ENCODE results near the gene TMBIM1.

Gene TMBIM1

DNA sequence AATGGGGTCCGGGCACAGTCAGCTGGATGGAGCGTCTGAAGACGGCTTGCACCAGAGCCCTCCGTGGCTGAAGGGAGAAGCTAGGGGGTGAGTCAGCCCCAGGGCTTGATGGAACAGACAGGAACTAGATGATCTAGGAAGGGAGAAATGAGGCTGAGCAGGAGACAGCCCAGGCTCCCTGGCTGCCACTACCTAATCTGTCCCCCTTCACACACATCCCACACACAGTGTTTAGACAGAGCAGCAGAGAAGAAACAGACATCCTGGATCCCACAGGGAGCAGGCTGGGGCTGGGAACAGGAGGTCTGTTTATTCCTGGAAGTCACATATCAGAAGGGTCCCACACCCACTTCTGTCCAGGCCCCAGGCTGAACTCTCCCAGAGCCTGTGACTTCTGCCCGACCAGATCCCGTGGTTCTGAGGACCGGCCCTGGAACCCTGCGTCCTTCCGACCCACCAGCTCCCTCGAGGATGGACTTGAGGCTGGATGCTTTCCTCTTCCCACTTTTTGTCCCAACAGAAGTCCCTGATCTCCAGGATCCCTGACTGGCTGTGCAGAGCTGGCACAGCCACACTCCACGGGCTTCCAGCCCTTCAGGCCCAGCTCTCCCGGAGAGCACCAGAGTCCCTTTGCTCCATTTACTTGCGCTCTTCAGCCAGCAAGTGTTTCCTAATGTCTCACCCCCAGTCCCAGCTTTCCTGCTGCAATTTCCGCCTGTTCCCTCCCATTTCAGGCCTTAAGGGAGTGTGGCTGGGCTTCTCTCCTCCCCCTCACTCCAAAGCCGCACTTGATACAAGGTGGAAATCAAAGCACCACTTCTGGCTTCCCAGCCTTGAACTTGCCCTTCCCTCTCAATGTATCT, 33.0 kb downstream of the TMBIM1 start:
- no peak overlapping the region for H3K27ac ChIP-seq (replicated peaks; ENCODE audit: low read length)

DNA sequence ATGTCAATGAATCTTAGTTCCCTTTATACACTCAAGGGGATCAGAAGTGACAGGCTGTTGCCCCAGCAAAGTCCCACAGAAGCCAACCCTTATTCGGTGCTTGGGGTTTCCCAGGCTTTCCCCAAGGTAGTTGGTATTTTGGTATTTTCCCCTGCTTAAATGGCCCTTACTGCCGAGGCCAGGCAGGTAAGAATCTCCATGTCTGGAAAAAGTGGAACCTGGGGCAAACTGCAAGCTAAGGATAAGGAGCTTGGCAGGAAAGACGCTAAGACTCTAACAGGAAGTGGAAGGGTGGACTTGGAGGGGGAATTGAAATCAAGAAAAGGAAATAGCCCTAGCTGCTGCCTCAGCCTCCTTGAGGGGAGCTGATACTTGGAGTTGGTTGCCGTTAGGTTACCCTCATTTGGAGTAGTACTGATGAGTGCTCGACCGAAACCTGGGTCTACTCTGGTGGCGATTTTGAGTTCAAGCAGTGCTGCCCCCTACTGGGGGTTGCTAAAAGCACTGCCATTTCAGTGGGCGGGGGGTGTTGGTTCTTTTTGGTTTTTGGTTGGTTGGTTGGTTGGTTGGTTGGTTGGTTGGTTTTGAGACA, 34.8 kb downstream of the TMBIM1 start:
- Histone ChIP-seq H3K4me1 (ENCODE audit: control insufficient read depth in 2 of 2, insufficient read depth in 1 of 2, low read depth in 1 of 2, low read length in 2 of 2) (peaks cover 15 to 24% of the 10 kb centered on the region in 2 donors), H3K18ac (ENCODE audit: low read length) (no peak overlapping the region), H3K14ac (ENCODE audit: low read length) (no peak overlapping the region), H2BK12ac (ENCODE audit: low read length) (no peak overlapping the region), H3K4me2 (ENCODE audit: insufficient read depth, low read length, poor library complexity, severe bottlenecking) (no peak overlapping the region), H3K9me3 (replicated peaks in 1 of 2; ENCODE audit: control insufficient read depth in 2 of 2, insufficient read depth in 1 of 2, low read depth in 1 of 2, low read length in 2 of 2) (peaks cover 0 to 2% of the 10 kb centered on the region in 2 donors), H2BK120ac (ENCODE audit: low read depth, low read length) (no peak overlapping the region), H3K79me1 (ENCODE audit: low read depth, low read length) (no peaks in the 10 kb centered on the region), H4K91ac (ENCODE audit: low read depth, low read length, poor library complexity) (no peak overlapping the region), H2AFZ (ENCODE audit: low read length) (no peak overlapping the region), H2AK5ac (ENCODE audit: low read depth, low read length) (no peak overlapping the region), H3K4ac (ENCODE audit: low read length) (no peak overlapping the region), H3K23ac (ENCODE audit: low read depth, low read length, poor library complexity) (no peak overlapping the region), H3K9ac (ENCODE audit: low read depth, low read length, poor library complexity) (no peak overlapping the region), H3K27me3 (ENCODE audit: control insufficient read depth in 3 of 3, insufficient read depth in 3 of 3, low read depth in 1 of 3, low read length in 3 of 3) (peaks cover 0 to 2% (median 0%) of the 10 kb centered on the region in 3 experiments), H3K36me3 (replicated peaks in 1 of 2; ENCODE audit: control insufficient read depth in 2 of 2, insufficient read depth in 2 of 2, low read length in 2 of 2) (peaks cover 15 to 42% of the 10 kb centered on the region in 2 donors), H2BK15ac (ENCODE audit: low read length) (no peak overlapping the region), H4K8ac (ENCODE audit: low read depth, low read length) (no peak overlapping the region), H3K27ac (replicated peaks; ENCODE audit: low read length) (no peak overlapping the region), H3K4me3 (ENCODE audit: low read length in 2 of 2) (no peak overlapping the region), H2BK5ac (ENCODE audit: low read length) (no peak overlapping the region)
- WGBS, 2 donors (ENCODE audit: extremely low coverage in 2 of 2, insufficient read length in 2 of 2, insufficient replicate concordance in 1 of 2), result no CpG with 5 or more reads among the region's 8 CpGs
- DNase-seq (ENCODE audit: low spot score), result no peak

More for the DNA sequence above, 33.0 kb downstream of the TMBIM1 start:
- H4K8ac ChIP-seq (ENCODE audit: low read depth, low read length), result no peak overlapping the region
- H3K18ac ChIP-seq (ENCODE audit: low read length), result no peak overlapping the region
- no peak overlapping the region for H2BK120ac ChIP-seq (ENCODE audit: low read depth, low read length)
- no peak overlapping the region for H2AFZ ChIP-seq (ENCODE audit: low read length)
- no peak overlapping the region for H3K9ac ChIP-seq (ENCODE audit: low read depth, low read length, poor library complexity)
- H3K27me3 ChIP-seq (ENCODE audit: control insufficient read depth in 3 of 3, insufficient read depth in 3 of 3, low read depth in 1 of 3, low read length in 3 of 3), result peaks cover 0 to 2% (median 0%) of the 10 kb centered on the region in 3 experiments
- no peaks in the 10 kb centered on the region for H3K79me1 ChIP-seq (ENCODE audit: low read depth, low read length)
- no peak overlapping the region for H3K4me3 ChIP-seq (ENCODE audit: low read length in 2 of 2)
- peaks cover 10 to 40% of the 10 kb centered on the region in 2 donors for H3K36me3 ChIP-seq (replicated peaks in 1 of 2; ENCODE audit: control insufficient read depth in 2 of 2, insufficient read depth in 2 of 2, low read length in 2 of 2)
- no peak overlapping the region for H3K14ac ChIP-seq (ENCODE audit: low read length)
- peaks cover 0 to 2% of the 10 kb centered on the region in 2 donors for H3K9me3 ChIP-seq (replicated peaks in 1 of 2; ENCODE audit: control insufficient read depth in 2 of 2, insufficient read depth in 1 of 2, low read depth in 1 of 2, low read length in 2 of 2)
- H3K4me1 ChIP-seq (ENCODE audit: control insufficient read depth in 2 of 2, insufficient read depth in 1 of 2, low read depth in 1 of 2, low read length in 2 of 2), result peaks cover 15 to 24% of the 10 kb centered on the region in 2 donors
- H2AK5ac ChIP-seq (ENCODE audit: low read depth, low read length), result no peak overlapping the region
- H2BK12ac ChIP-seq (ENCODE audit: low read length), result no peak overlapping the region
- whole genome bisulfite sequencing, 2 donors (ENCODE audit: extremely low coverage in 2 of 2, insufficient read length in 2 of 2, insufficient replicate concordance in 1 of 2), result no CpG with 5 or more reads among the region's 15 CpGs
- H3K23ac ChIP-seq (ENCODE audit: low read depth, low read length, poor library complexity), result no peak overlapping the region
- no peak overlapping the region for H4K91ac ChIP-seq (ENCODE audit: low read depth, low read length, poor library complexity)
- DNase-seq (ENCODE audit: low spot score), result no peak
- no peak overlapping the region for H2BK5ac ChIP-seq (ENCODE audit: low read length)
- H3K4ac ChIP-seq (ENCODE audit: low read length), result no peak overlapping the region
- H3K4me2 ChIP-seq (ENCODE audit: insufficient read depth, low read length, poor library complexity, severe bottlenecking), result no peak overlapping the region
- H2BK15ac ChIP-seq (ENCODE audit: low read length), result no peak overlapping the region

DNA sequence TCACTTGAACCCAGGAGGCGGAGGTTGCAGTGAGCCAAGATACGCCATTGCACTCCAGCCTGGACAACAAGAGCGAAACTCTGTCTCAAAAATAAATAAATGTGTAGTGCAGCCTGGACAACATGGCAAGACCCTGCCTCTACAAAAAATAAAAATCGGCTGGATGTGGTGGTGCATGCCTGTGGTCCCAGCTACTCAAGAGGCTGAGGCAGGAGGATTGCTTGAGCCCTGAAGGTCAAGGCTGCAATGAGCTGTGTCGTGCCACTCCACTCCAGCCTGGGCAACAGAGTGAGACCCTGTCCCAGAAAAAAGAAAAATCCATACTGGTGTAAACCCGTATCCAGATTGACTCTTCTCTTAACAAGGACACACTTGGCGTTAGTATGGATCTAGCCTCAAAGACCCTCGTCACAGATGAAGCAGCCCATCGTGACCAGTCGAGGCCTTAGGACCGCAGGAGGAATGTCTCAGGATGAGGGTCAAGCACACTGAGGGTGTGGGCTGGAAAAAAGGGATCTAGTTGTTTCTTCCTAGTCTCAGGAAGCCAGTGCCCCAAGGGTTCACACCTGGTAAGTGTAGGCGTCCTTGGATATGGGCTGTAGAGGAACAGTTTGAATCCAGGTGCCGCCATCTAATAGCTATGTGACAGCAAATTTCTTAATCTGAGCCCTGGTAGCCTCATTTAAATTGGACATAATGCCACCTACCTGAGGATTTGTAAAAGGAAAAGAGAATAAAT, 35.5 kb downstream of the TMBIM1 start:
- Histone ChIP-seq H2BK15ac (ENCODE audit: low read length) (no peak overlapping the region), H3K4ac (ENCODE audit: low read length) (no peak overlapping the region), H3K36me3 (replicated peaks in 1 of 2; ENCODE audit: control insufficient read depth in 2 of 2, insufficient read depth in 2 of 2, low read length in 2 of 2) (peaks cover 20 to 49% of the 10 kb centered on the region in 2 donors), H2BK120ac (ENCODE audit: low read depth, low read length) (no peak overlapping the region), H2BK5ac (ENCODE audit: low read length) (no peak overlapping the region), H2BK12ac (ENCODE audit: low read length) (no peak overlapping the region), H4K91ac (ENCODE audit: low read depth, low read length, poor library complexity) (no peak overlapping the region), H3K9ac (ENCODE audit: low read depth, low read length, poor library complexity) (no peak overlapping the region), H3K9me3 (replicated peaks in 1 of 2; ENCODE audit: control insufficient read depth in 2 of 2, insufficient read depth in 1 of 2, low read depth in 1 of 2, low read length in 2 of 2) (peaks cover 0 to under 1% of the 10 kb centered on the region in 2 donors), H3K27me3 (ENCODE audit: control insufficient read depth in 3 of 3, insufficient read depth in 3 of 3, low read depth in 1 of 3, low read length in 3 of 3) (no peaks in the 10 kb centered on the region), H3K4me3 (ENCODE audit: low read length in 2 of 2) (no peak overlapping the region), H4K8ac (ENCODE audit: low read depth, low read length) (no peak overlapping the region), H3K23ac (ENCODE audit: low read depth, low read length, poor library complexity) (no peak overlapping the region), H3K18ac (ENCODE audit: low read length) (no peak overlapping the region), H3K27ac (replicated peaks; ENCODE audit: low read length) (no peak overlapping the region), H3K4me1 (ENCODE audit: control insufficient read depth in 2 of 2, insufficient read depth in 1 of 2, low read depth in 1 of 2, low read length in 2 of 2) (peaks cover 11 to 19% of the 10 kb centered on the region in 2 donors), H2AK5ac (ENCODE audit: low read depth, low read length) (no peak overlapping the region), H2AFZ (ENCODE audit: low read length) (no peak overlapping the region), H3K14ac (ENCODE audit: low read length) (no peak overlapping the region), H3K79me1 (ENCODE audit: low read depth, low read length) (no peaks in the 10 kb centered on the region), H3K4me2 (ENCODE audit: insufficient read depth, low read length, poor library complexity, severe bottlenecking) (no peak overlapping the region)
- DNase-seq (ENCODE audit: low spot score), result no peak
- WGBS, 2 donors (ENCODE audit: extremely low coverage in 2 of 2, insufficient read length in 2 of 2, insufficient replicate concordance in 1 of 2), result no CpG with 5 or more reads among the region's 13 CpGs

DNA sequence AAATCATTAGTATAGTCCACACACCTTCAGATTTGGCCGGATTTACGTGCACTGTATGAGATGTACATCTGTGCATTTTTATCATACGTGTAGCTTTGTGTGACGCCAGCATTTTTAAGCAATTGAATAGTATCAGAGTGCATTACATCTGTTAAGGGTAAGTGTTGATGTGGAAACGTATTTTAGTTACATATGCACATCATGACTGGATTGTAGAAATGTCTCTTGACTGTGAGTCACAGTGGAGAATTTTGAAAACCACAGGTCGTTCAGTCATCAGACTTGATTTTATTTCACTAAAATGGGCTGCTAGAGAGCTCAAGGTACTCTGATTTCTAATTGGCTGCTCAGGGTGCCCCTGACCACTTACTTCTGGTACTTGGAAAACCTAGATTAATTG, 36.9 kb downstream of the TMBIM1 start:
- Histone ChIP-seq H3K4ac (ENCODE audit: low read length) (no peak overlapping the region), H3K9ac (ENCODE audit: low read depth, low read length, poor library complexity) (no peak overlapping the region), H4K91ac (ENCODE audit: low read depth, low read length, poor library complexity) (no peak overlapping the region), H2BK15ac (ENCODE audit: low read length) (no peak overlapping the region), H2AK5ac (ENCODE audit: low read depth, low read length) (no peak overlapping the region), H3K9me3 (replicated peaks in 1 of 2; ENCODE audit: control insufficient read depth in 2 of 2, insufficient read depth in 1 of 2, low read depth in 1 of 2, low read length in 2 of 2) (no peaks in the 10 kb centered on the region), H3K14ac (ENCODE audit: low read length) (no peak overlapping the region), H3K27me3 (ENCODE audit: control insufficient read depth in 3 of 3, insufficient read depth in 3 of 3, low read depth in 1 of 3, low read length in 3 of 3) (no peaks in the 10 kb centered on the region), H4K8ac (ENCODE audit: low read depth, low read length) (no peak overlapping the region), H3K23ac (ENCODE audit: low read depth, low read length, poor library complexity) (no peak overlapping the region), H3K4me2 (ENCODE audit: insufficient read depth, low read length, poor library complexity, severe bottlenecking) (no peak overlapping the region), H3K4me3 (ENCODE audit: low read length in 2 of 2) (no peak overlapping the region), H2BK12ac (ENCODE audit: low read length) (no peak overlapping the region), H3K79me1 (ENCODE audit: low read depth, low read length) (no peaks in the 10 kb centered on the region), H2AFZ (ENCODE audit: low read length) (no peak overlapping the region), H2BK5ac (ENCODE audit: low read length) (no peak overlapping the region), H3K4me1 (ENCODE audit: control insufficient read depth in 2 of 2, insufficient read depth in 1 of 2, low read depth in 1 of 2, low read length in 2 of 2) (peaks cover 2 to 6% of the 10 kb centered on the region in 2 donors), H2BK120ac (ENCODE audit: low read depth, low read length) (no peak overlapping the region), H3K18ac (ENCODE audit: low read length) (no peak overlapping the region), H3K36me3 (replicated peaks in 1 of 2; ENCODE audit: control insufficient read depth in 2 of 2, insufficient read depth in 2 of 2, low read length in 2 of 2) (peaks cover 27 to 63% of the 10 kb centered on the region in 2 donors), H3K27ac (replicated peaks; ENCODE audit: low read length) (no peak overlapping the region)
- WGBS, 2 donors (ENCODE audit: extremely low coverage in 2 of 2, insufficient read length in 2 of 2, insufficient replicate concordance in 1 of 2), result no CpG with 5 or more reads among the region's 6 CpGs
- no peak for DNase-seq (ENCODE audit: low spot score)
